Stromal cell of bone marrow (primary cell): ENCODE measurements around the gene DAG1.

Experiments
- DNase-seq: peaks from one replicate; pipeline ENCODE4 v3.0.0-alpha.2; 2012; ENCODE audit warnings: low read depth

The DAG1 gene

DNA sequence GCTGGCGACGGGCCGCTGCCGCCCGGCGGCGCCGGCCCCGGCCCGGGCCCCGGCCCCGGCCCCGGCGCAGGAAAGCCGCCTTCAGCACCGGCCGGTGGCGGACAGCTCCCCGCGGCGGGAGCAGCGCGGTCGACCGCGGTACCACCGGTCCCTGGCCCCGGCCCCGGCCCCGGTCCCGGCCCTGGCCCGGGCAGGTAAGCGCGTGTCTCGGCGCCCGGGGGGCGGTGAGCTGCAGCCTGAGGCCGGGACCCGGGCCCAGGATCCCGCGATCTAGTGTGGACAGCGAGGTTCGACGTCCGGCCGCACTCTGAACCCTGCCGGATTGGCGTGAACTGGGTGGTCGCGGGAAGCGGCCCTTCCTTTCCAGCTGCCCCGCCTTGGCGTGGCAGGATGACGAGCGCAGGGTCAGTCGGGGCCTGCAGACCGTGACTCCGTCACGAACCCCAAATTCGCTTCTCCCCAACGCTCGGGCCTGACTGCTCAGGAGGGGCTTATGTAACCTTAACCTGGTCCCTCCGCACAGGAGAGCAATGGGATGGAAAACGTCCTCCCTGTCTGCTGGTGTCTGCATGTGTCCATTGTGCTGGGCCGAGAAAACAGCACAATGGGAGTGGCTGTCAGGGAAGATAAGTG, 84.7 kb downstream of the DAG1 start:
- DNase-seq = peak; percentile 5

DNA sequence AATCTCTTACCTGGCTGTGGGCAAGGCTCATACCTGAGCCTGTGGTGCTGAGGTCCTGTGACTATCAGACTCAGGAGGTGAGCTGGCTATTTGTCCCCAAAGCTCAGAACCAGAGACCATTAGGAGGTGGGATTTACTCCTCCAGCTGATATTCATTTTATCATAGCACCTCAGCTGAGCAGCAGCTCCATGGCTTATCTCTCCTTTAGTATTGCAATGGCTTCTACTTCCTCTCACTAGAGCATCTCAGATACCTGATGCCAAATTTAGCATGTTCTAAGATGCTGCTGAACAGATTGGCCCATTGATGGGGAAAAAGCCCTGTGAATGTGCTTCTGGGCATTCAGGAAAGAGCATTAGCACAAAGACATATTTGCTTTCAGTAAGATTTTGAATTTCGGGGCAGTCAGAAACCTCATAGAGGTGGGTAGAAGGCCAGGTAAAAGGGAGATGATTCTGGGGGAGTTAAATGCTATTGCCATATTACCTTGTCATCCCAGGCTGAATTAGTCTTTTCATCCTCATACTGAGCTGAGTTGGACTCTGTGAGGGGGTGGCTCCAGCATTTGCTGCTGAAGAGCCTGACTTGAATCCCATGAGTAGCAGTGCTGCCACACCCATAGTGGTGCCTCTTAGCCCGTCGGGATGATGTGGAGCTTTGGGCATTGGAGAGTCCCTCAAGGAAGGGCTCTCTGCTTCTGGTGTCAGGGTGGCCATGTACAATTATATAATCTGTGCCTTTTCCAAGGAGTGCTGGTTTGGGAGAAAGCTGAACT, 86.6 kb downstream of the DAG1 start:
- DNase-seq = no peak

- no peak for DNase-seq
Measured at GRCh38 chr3:49563040-49563578, 93.0 kb downstream of the DAG1 start.

DNA sequence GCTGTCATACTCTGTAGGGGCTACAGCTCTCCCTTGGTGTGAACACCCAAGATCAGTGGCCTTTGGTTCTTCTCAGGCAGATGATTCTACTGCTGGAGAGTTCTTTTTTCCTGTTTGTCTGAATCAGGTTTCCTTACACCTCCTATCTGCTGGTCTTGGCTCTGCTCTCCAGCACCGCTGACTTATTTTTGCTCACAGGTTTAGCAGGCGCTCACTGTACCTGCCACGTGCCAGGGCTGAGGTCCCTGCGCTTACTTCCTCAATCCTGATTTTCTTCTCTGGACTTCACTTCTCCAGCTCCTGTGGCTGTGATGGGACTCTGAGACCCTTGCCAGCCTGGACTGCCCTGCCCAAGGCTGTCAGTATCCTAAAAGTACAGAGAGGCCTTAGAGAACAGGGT, 93.7 kb downstream of the DAG1 start:
- DNase-seq = no peak

- DNase-seq = no peak
Measured at GRCh38 chr3:49566312-49566711, 96.2 kb downstream of the DAG1 start.

GRCh38 chr3:49567406-49567805, 97.3 kb downstream of the DAG1 start:
- no peak for DNase-seq

DNA sequence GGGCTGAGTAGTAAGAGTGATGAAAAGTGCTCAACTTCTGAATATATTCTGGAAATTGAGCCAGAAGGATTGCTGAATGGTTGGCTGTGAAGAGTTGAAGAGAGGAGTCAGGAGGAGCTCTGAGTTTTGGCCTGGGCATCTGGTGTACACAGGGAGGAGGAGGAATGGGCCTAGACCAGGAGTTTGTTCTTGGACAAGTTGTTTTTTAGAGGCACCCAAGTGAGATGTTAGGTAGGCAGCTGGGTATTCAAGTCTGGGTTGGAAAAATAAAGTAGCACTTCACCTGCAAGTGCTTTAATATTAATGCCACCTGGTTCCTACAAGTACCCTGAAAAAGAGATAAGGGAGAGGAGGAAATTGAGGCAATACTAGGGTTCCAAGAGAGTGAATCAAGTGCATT, 98.9 kb downstream of the DAG1 start:
- no peak for DNase-seq

DNA sequence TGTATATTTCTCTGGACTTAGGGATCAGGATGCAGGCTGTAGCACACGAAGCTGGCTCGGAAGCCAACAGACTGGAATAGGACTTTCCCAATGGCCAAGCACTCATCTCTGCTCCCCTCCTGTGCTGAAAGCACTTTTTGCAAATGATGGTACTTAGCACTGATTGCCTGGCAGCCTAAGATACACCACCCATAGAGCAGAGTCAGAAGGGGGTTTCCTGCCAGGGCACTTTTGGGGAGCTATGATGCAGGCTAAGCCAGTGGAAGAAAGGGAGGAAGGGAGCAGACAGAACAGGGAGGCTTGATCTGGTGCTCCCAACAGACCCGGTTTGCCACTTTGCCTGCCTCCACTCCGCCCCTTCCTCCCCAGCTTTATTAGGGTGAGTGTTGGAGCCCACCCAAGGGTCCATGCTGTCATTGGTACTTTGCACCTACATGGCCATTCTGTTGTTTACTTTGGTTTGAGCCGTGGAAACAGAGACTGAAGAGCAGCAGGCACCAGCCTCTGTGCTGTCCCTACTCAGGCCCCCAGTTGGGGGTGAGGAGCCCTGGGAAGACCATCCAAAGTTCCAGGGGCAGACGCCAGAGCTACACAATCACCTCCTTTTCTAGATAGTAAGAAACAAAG, 100.1 kb downstream of the DAG1 start:
- DNase-seq = no peak

DNA sequence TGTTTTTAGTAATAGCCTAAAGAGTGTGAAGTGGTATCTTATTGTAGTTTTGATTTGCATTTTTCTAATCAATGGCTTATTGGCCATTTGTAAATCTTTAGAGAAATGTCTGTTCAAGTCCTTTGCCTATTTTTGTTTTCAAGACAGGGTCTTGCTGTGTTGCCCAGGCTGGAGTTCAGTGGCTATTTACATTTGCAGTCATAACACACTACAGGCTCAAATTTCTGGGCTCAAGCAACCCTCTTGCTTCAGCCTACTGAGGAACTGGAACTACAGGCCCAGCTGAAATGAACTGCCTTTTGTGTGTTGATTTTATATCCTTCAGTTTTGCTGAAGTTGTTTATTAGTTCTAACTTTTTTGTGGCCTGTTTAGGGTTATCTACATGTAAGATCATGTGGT, 112.1 kb downstream of the DAG1 start:
- no peak for DNase-seq
